ENCODE data around the gene TGIF2.

The TGIF2 gene

DNA sequence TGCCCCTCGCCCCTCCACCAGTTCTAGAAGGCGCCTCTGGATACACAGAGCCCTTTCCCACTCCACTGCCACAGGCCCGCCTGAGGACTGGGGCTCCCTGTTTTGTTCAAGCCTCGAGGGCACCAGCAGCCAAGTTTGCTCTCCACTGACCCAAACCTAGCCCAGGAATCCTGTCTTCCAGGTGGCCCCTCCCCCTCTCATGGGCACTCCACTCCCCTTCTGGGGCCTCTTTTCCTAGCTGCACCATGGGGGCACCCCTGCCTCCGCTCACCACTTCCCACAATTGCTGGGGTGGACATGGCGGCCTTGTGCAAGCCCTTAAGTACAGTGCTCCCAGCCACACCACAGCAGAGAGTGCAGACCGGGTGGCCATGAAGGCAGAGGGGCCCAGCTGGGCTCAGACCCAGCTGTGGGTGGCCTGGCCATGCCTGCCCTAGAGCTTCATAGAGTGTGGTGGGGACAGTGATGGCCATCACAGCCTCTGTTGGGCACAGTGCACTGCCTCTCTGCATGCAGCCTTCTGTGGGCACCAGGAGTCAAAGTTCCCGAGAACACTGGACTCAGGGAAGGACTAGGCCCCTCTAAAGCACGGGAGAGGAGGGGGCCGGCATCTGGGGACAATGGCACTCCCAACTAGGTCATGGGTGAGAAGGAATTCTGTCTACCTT is 30.7 kb upstream of the TGIF2 start:
- Histone ChIP-seq H3K36me3 (ENCODE audit: control insufficient read depth, low read length) (no peaks in the 10 kb centered on the region), H3K4me2 (ENCODE audit: low read length) (no peak overlapping the region), H3K9me2 (replicated peaks; ENCODE audit: control insufficient read depth, low read length) (no peaks in the 10 kb centered on the region), H3K4me1 (ENCODE audit: control insufficient read depth, low read length) (peaks cover 9% of the 10 kb centered on the region), H3K27me3 (ENCODE audit: control insufficient read depth, low read length) (peaks cover 5% of the 10 kb centered on the region; the same call in 1 of the 2 replicates), H4K20me1 (ENCODE audit: control insufficient read depth, insufficient read depth, low read depth, low read length) (no peaks in the 10 kb centered on the region), H3K9me3 (ENCODE audit: control insufficient read depth, insufficient read depth, low read length) (no peaks in the 10 kb centered on the region), H3K79me2 (ENCODE audit: control insufficient read depth, low read length) (no peaks in the 10 kb centered on the region), H3F3A (ENCODE audit: control insufficient read depth, insufficient read depth) (peaks cover 2% of the 10 kb centered on the region; the same call in 1 of the 2 replicates), H3K4me3 (ENCODE audit: low read length) (no peak overlapping the region), H3K27ac (ENCODE audit: low read depth, low read length) (no peak overlapping the region)
- no peak for TF ChIP-seq EZH2phosphoT487 (IDR thresholded peaks at IDR 0.05; ENCODE audit: borderline replicate concordance, low read length)
- TF ChIP-seq, protein P1, sequence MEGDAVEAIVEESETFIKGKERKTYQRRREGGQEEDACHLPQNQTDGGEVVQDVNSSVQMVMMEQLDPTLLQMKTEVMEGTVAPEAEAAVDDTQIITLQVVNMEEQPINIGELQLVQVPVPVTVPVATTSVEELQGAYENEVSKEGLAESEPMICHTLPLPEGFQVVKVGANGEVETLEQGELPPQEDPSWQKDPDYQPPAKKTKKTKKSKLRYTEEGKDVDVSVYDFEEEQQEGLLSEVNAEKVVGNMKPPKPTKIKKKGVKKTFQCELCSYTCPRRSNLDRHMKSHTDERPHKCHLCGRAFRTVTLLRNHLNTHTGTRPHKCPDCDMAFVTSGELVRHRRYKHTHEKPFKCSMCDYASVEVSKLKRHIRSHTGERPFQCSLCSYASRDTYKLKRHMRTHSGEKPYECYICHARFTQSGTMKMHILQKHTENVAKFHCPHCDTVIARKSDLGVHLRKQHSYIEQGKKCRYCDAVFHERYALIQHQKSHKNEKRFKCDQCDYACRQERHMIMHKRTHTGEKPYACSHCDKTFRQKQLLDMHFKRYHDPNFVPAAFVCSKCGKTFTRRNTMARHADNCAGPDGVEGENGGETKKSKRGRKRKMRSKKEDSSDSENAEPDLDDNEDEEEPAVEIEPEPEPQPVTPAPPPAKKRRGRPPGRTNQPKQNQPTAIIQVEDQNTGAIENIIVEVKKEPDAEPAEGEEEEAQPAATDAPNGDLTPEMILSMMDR (IDR thresholded peaks at IDR 0.05; ENCODE audit: low read depth, low read length, poor library complexity, severe bottlenecking), result no peak

DNA sequence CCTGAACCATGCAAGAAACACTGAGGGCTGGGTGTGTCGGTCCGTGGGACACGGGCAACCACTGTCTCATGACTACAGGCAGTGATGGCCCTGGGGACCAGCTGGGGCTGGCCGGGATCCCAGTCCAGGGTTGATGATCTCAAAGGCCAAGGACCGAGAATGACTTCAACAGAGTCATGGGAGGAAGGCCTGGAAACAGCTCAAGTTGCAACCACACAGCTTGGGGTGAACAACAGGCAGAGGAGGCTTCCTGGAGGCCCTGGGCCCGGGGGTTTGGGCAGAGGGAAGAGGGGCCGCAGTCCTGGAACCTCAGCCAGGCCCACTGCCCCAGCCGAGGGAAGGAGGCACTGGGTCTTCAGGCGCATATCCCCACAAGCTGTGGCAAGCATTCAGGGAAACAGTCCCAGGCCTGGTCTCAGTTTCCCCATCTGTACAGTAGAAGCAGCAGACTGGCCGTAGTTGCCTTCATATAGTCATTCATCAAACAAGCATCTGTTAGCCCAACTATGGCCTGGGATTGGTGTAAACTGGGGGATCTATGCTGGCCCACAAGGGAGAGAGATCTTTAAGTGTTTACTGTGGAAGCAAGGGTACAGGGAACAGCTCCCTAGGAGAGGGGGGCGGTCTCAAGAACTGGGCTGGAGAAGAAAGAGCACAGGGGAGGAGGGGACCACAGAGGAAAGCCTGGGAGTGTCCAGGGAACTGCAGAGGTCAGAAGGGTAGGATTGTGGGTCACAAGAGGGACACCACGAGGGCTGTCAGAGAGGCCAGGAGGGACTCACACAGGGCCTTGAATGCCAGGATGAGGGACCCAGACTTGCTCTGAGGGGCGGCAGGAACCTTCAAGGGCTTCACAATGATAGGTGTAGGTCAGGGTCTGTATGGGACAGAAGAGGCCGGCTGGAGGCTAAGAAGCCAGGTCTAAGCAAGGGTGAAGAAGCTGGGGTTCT is 29.9 kb upstream of the TGIF2 start:
- H4K20me1 ChIP-seq (ENCODE audit: control insufficient read depth, insufficient read depth, low read depth, low read length), result no peaks in the 10 kb centered on the region
- peaks cover 2% of the 10 kb centered on the region; the same call in 1 of the 2 replicates for H3F3A ChIP-seq (ENCODE audit: control insufficient read depth, insufficient read depth)
- TF ChIP-seq, protein P1 (IDR thresholded peaks at IDR 0.05; ENCODE audit: low read depth, low read length, poor library complexity, severe bottlenecking), result no peak
- no peak for TF ChIP-seq EZH2phosphoT487 (IDR thresholded peaks at IDR 0.05; ENCODE audit: borderline replicate concordance, low read length)
- no peaks in the 10 kb centered on the region for H3K9me2 ChIP-seq (replicated peaks; ENCODE audit: control insufficient read depth, low read length)
- no peak overlapping the region for H3K4me2 ChIP-seq (ENCODE audit: low read length)
- no peak overlapping the region for H3K27ac ChIP-seq (ENCODE audit: low read depth, low read length)
- H3K4me3 ChIP-seq (ENCODE audit: low read length), result no peak overlapping the region
- no peaks in the 10 kb centered on the region for H3K36me3 ChIP-seq (ENCODE audit: control insufficient read depth, low read length)
- no peaks in the 10 kb centered on the region for H3K79me2 ChIP-seq (ENCODE audit: control insufficient read depth, low read length)
- peaks cover 5% of the 10 kb centered on the region; the same call in 1 of the 2 replicates for H3K27me3 ChIP-seq (ENCODE audit: control insufficient read depth, low read length)
- peaks cover 9% of the 10 kb centered on the region for H3K4me1 ChIP-seq (ENCODE audit: control insufficient read depth, low read length)
- H3K9me3 ChIP-seq (ENCODE audit: control insufficient read depth, insufficient read depth, low read length), result no peaks in the 10 kb centered on the region

GRCh38 chr20:36544134-36545018 is 29.0 kb upstream of the TGIF2 start:
- H4K20me1 ChIP-seq (ENCODE audit: control insufficient read depth, insufficient read depth, low read depth, low read length), result no peaks in the 10 kb centered on the region

More at GRCh38 chr20:36544134-36545018, 29.0 kb upstream of the TGIF2 start:
- Histone ChIP-seq H3K9me2 (replicated peaks; ENCODE audit: control insufficient read depth, low read length) (no peaks in the 10 kb centered on the region), H3K79me2 (ENCODE audit: control insufficient read depth, low read length) (no peaks in the 10 kb centered on the region), H3K4me2 (ENCODE audit: low read length) (no peak overlapping the region), H3F3A (ENCODE audit: control insufficient read depth, insufficient read depth) (peaks cover 2% of the 10 kb centered on the region; the same call in 1 of the 2 replicates), H3K4me1 (ENCODE audit: control insufficient read depth, low read length) (peaks cover 9% of the 10 kb centered on the region), H3K9me3 (ENCODE audit: control insufficient read depth, insufficient read depth, low read length) (no peaks in the 10 kb centered on the region), H3K27ac (ENCODE audit: low read depth, low read length) (no peak overlapping the region), H3K27me3 (ENCODE audit: control insufficient read depth, low read length) (peaks cover 5% of the 10 kb centered on the region; the same call in 1 of the 2 replicates), H3K36me3 (ENCODE audit: control insufficient read depth, low read length) (no peaks in the 10 kb centered on the region), H3K4me3 (ENCODE audit: low read length) (no peak overlapping the region)
- TF ChIP-seq EZH2phosphoT487 (IDR thresholded peaks at IDR 0.05; ENCODE audit: borderline replicate concordance, low read length), result no peak
- TF ChIP-seq, protein P1 (IDR thresholded peaks at IDR 0.05; ENCODE audit: low read depth, low read length, poor library complexity, severe bottlenecking), result no peak
